ENCODE data around the gene TRAPPC14.

- TF ChIP-seq YY1 (IDR thresholded peaks at IDR 0.05; ENCODE audit: insufficient read depth, insufficient read length) = no peak
- no peak for TF ChIP-seq ZNF274 (IDR thresholded peaks at IDR 0.05; ENCODE audit: low read depth, low read length)
- TF ChIP-seq SUZ12 (IDR thresholded peaks at IDR 0.05; ENCODE audit: extremely low read depth, insufficient read depth, insufficient read length) = no peak
These were observed 16.1 kb upstream of the TRAPPC14 start for GRCh38 chr7:100174582-100174981.
